Transverse colon (tissue), 4 donors: ENCODE results near the gene PGGHG. TPM values are rescaled to one million over a fixed set of nuclear protein-coding genes. Genes with fewer than 3 reads are reported as not detected.

Experiments used
- DNase-seq: peaks from one replicate; pipeline ENCODE4 v3.0.0-alpha.2; 2019
- H3K27ac ChIP-seq, 4 donors: fragments of 200-600 bp; sonication (generic); 2 replicates each; pipeline ENCODE4 v1.5.1; 2016 to 2018; ENCODE audit warnings: inconsistent platforms in 4 of 4
- H3K27me3 ChIP-seq: fragments of 200-600 bp; sonication (generic); 2 replicates; pipeline ENCODE4 v1.5.1; 2017; ENCODE audit warnings: inconsistent platforms
- H3K36me3 ChIP-seq, 4 donors: fragments of 200-600 bp; sonication (generic); 2 replicates each; pipeline ENCODE4 v1.5.1; 2017 to 2019; ENCODE audit warnings: inconsistent platforms in 4 of 4
- H3K4me1 ChIP-seq, 4 donors: fragments of 200-600 bp; sonication (generic); 2 replicates each; pipeline ENCODE4 v1.5.1; 2017 to 2020; ENCODE audit warnings: inconsistent platforms in 4 of 4
- H3K4me3 ChIP-seq, 4 donors: fragments of 200-600 bp; sonication (generic); 1 replicate in 1 of 4; 2 replicates in 3 of 4; pipeline versions ENCODE4 v1.5.1 to v1.6.1; 2017 to 2019; ENCODE audit warnings: inconsistent platforms in 4 of 4
- H3K9me3 ChIP-seq, 2 donors: fragments of 200-600 bp; sonication (generic); 2 replicates each; pipeline ENCODE4 v1.5.1; 2017 to 2019; ENCODE audit warnings: inconsistent platforms in 2 of 2
- EP300 ChIP-seq: sonication (generic); formaldehyde crosslinking; IDR thresholded peaks from one replicate; pipeline ENCODE4 v1.6.1; 2017; ENCODE audit warnings: antibody characterized with exemption, low read depth
- POLR2A ChIP-seq: fragments of 450-650 bp; IDR thresholded peaks from one replicate; pipeline ENCODE4 v1.6.1; 2016; ENCODE audit warnings: antibody characterized with exemption, mild to moderate bottlenecking, moderate library complexity
- POLR2AphosphoS5 ChIP-seq, 3 donors: sonication (generic); formaldehyde crosslinking; IDR thresholded peaks; one replicate each; pipeline ENCODE4 v1.6.1; 2016; ENCODE audit warnings: antibody characterized with exemption in 3 of 3
- WGBS, 2 donors: methylation state at CpG; one replicate each; pipeline ENCODE4 v1.1.5; 2018; ENCODE audit warnings: low coverage in 1 of 2; 5-methylcytosine and 5-hydroxymethylcytosine counted together
- in situ Hi-C, 4 donors: fragments of 200-750 bp; cut with MboI; loops; one replicate each; pipeline versions ENCODE4 v1.15.0 to v1.15.1; 2017; ENCODE audit warnings: low sequenced_read_pairs in 3 of 4, low pct_ligation_motif_present in 1 of 4, low pct_unique_long_range_greater_than_20kb in 1 of 4
- intact Hi-C: fragments of 100-400 bp; cut with DNase I; formaldehyde crosslinking; loops from one replicate; pipeline ENCODE4 v1.15.1; 2023; ENCODE audit warnings: low total_unique reads
- total RNA-seq, 4 donors: library from RNA; depleted of rRNA; stranded (reverse); fragments of >200 nt; gene quantifications; one replicate each; pipeline ENCODE4 v1.1.0, GENCODE V29; 2016
- TF ChIP-seq, protein P1 (sequence below), 5 experiments: fragments of 200-600 bp in 3 of 5; fragments of 450-650 bp in 2 of 5; sonication (generic) in 3 of 5; IDR thresholded peaks; 1 replicate in 2 of 5; 2 replicates in 3 of 5; pipeline ENCODE4 v1.5.1; 2016 to 2017; ENCODE audit warnings: antibody characterized with exemption in 5 of 5, inconsistent platforms in 3 of 5, mild to moderate bottlenecking in 2 of 5, moderate library complexity in 1 of 5

PGGHG gene
- total RNA-seq, 4 donors from 2014 or later = 15.4 to 117 (median 30.8) TPM

GRCh38 chr11:255816-256215, 33.1 kb upstream of the PGGHG start:
- H3K27ac ChIP-seq = no peak overlapping the region
- in situ Hi-C loops (loop anchor here in 1 of 4 donors (10.0 kb wide), 1 partner anchor 109 kb away; the partner anchor contains the start of gene B4GALNT4), intact Hi-C loops (no loop called here)
- TF ChIP-seq, protein P1, sequence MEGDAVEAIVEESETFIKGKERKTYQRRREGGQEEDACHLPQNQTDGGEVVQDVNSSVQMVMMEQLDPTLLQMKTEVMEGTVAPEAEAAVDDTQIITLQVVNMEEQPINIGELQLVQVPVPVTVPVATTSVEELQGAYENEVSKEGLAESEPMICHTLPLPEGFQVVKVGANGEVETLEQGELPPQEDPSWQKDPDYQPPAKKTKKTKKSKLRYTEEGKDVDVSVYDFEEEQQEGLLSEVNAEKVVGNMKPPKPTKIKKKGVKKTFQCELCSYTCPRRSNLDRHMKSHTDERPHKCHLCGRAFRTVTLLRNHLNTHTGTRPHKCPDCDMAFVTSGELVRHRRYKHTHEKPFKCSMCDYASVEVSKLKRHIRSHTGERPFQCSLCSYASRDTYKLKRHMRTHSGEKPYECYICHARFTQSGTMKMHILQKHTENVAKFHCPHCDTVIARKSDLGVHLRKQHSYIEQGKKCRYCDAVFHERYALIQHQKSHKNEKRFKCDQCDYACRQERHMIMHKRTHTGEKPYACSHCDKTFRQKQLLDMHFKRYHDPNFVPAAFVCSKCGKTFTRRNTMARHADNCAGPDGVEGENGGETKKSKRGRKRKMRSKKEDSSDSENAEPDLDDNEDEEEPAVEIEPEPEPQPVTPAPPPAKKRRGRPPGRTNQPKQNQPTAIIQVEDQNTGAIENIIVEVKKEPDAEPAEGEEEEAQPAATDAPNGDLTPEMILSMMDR (IDR thresholded peaks at IDR 0.05) = no peak
- TF ChIP-seq POLR2A (no peak), POLR2AphosphoS5 (IDR thresholded peaks at IDR 0.05) (no peak), EP300 (no peak)
- no peaks in the 10 kb centered on the region for H3K27me3 ChIP-seq
- H3K4me3 ChIP-seq = no peak overlapping the region
- DNase-seq = no peak
- no peaks in the 10 kb centered on the region for H3K9me3 ChIP-seq
- WGBS, 2 donors = 95 to 97% methylated on average over 2 of the region's 2 CpGs
- no peaks in the 10 kb centered on the region for H3K4me1 ChIP-seq
- peaks cover 0 to 6% (median 3%) of the 10 kb centered on the region in 4 donors for H3K36me3 ChIP-seq

- intact Hi-C loops = no loop called here
- H3K4me1 ChIP-seq = no peaks in the 10 kb centered on the region
- DNase-seq = no peak
- in situ Hi-C loops = loop anchor here in 1 of 4 donors (10.0 kb wide), 1 partner anchor 108 kb away; the partner anchor contains the start of gene B4GALNT4
- H3K27ac ChIP-seq = no peak overlapping the region
- no peak overlapping the region for H3K4me3 ChIP-seq
- WGBS, 2 donors = 75 to 77% methylated on average over 8 to 14 of the region's 14 CpGs
- H3K9me3 ChIP-seq = no peaks in the 10 kb centered on the region
- no peaks in the 10 kb centered on the region for H3K27me3 ChIP-seq
- no peak for TF ChIP-seq EP300
- TF ChIP-seq, protein P1 (IDR thresholded peaks at IDR 0.05) = no peak
- no peak for TF ChIP-seq POLR2AphosphoS5 (IDR thresholded peaks at IDR 0.05)
- TF ChIP-seq POLR2A = no peak
- H3K36me3 ChIP-seq = no peaks in the 10 kb centered on the region
Observed at GRCh38 chr11:256952-257737, 31.8 kb upstream of the PGGHG start.

GRCh38 chr11:257766-258493, 31.0 kb upstream of the PGGHG start:
- Histone ChIP-seq H3K9me3 (no peaks in the 10 kb centered on the region), H3K36me3 (no peaks in the 10 kb centered on the region), H3K27me3 (no peaks in the 10 kb centered on the region), H3K27ac (no peak overlapping the region), H3K4me1 (no peaks in the 10 kb centered on the region), H3K4me3 (no peak overlapping the region)
- WGBS, 2 donors = 79% methylated on average over 15 of the region's 15 CpGs; no CpG with 5 or more reads in 1 of the 2 donors
- TF ChIP-seq POLR2AphosphoS5 (IDR thresholded peaks at IDR 0.05) = no peak
- no peak for TF ChIP-seq POLR2A
- no peak for TF ChIP-seq EP300
- TF ChIP-seq, protein P1 (IDR thresholded peaks at IDR 0.05) = peak in 1 of 5 experiments; percentile 7
- intact Hi-C loops = no loop called here
- in situ Hi-C loops = loop anchor here in 1 of 4 donors (10.0 kb wide), 1 partner anchor 107 kb away; the partner anchor contains the start of gene B4GALNT4
- DNase-seq = no peak

DNA sequence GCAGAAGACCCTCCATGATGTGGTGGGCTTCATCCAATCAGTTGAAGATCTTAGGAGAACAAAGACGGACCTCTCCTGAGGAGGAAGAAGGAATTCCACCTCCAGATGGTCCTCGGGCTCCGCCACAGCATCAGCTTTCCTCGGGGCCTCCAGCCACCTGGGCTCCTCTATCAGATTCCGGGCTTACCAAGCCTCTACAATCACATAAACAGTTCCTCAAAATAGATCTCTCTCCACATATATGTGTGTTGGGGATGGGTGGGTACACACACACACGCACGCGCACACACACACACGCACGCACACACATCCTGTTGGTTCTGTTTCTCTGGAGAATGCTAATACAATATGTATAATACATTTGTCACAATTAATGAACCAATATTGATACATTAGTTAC, 29.5 kb upstream of the PGGHG start:
- in situ Hi-C loops = loop anchor here in 1 of 4 donors (10.0 kb wide), 1 partner anchor 105 kb away; the partner anchor contains the start of gene B4GALNT4
- intact Hi-C loops = no loop called here
- 72 to 88% methylated on average over 5 to 10 of the region's 10 CpGs for WGBS, 2 donors
- Histone ChIP-seq H3K4me1 (no peaks in the 10 kb centered on the region), H3K36me3 (no peaks in the 10 kb centered on the region), H3K4me3 (no peak overlapping the region), H3K27ac (no peak overlapping the region), H3K9me3 (no peaks in the 10 kb centered on the region), H3K27me3 (no peaks in the 10 kb centered on the region)
- TF ChIP-seq POLR2A (no peak), POLR2AphosphoS5 (IDR thresholded peaks at IDR 0.05) (no peak), EP300 (no peak)
- TF ChIP-seq, protein P1 (IDR thresholded peaks at IDR 0.05) = no peak
- DNase-seq = no peak
